ENCODE data around the gene CCDC107.

CCDC107 gene

GRCh38 chr9:35650341-35651158 lies 7.5 kb upstream of the CCDC107 start, which contains the start of gene SIT1:
SIT1 (minus strand) TSS chr9:35650931; CDS start chr9:35650853, 78 bp downstream.
- H3K4me3 ChIP-seq (replicated peaks in 1 of 2; ENCODE audit: low read depth in 2 of 2, low read length in 2 of 2), result no peak within 1 kb of the TSS
- TF ChIP-seq, protein P1, sequence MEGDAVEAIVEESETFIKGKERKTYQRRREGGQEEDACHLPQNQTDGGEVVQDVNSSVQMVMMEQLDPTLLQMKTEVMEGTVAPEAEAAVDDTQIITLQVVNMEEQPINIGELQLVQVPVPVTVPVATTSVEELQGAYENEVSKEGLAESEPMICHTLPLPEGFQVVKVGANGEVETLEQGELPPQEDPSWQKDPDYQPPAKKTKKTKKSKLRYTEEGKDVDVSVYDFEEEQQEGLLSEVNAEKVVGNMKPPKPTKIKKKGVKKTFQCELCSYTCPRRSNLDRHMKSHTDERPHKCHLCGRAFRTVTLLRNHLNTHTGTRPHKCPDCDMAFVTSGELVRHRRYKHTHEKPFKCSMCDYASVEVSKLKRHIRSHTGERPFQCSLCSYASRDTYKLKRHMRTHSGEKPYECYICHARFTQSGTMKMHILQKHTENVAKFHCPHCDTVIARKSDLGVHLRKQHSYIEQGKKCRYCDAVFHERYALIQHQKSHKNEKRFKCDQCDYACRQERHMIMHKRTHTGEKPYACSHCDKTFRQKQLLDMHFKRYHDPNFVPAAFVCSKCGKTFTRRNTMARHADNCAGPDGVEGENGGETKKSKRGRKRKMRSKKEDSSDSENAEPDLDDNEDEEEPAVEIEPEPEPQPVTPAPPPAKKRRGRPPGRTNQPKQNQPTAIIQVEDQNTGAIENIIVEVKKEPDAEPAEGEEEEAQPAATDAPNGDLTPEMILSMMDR (IDR thresholded peaks at IDR 0.05; ENCODE audit: low read depth, low read length), result no peak
- no peak for DNase-seq (ENCODE audit: low read depth in 2 of 2)

GRCh38 chr9:35651956-35652828 lies 5.9 kb upstream of the CCDC107 start:
- TF ChIP-seq, protein P1 (IDR thresholded peaks at IDR 0.05; ENCODE audit: low read depth, low read length), result no peak

GRCh38 chr9:35652829-35653209 lies 5.3 kb upstream of the CCDC107 start:
- DNase-seq (ENCODE audit: low read depth in 2 of 2), result no peak
- H3K4me3 ChIP-seq (replicated peaks in 1 of 2; ENCODE audit: low read depth in 2 of 2, low read length in 2 of 2), result no peak overlapping the region
- TF ChIP-seq, protein P1 (IDR thresholded peaks at IDR 0.05; ENCODE audit: low read depth, low read length), result no peak

More at GRCh38 chr9:35651956-35652828, 5.9 kb upstream of the CCDC107 start:
- H3K4me3 ChIP-seq (replicated peaks in 1 of 2; ENCODE audit: low read depth in 2 of 2, low read length in 2 of 2), result no peak overlapping the region
- DNase-seq (ENCODE audit: low read depth in 2 of 2), result peak; percentile 67 to 87

DNA sequence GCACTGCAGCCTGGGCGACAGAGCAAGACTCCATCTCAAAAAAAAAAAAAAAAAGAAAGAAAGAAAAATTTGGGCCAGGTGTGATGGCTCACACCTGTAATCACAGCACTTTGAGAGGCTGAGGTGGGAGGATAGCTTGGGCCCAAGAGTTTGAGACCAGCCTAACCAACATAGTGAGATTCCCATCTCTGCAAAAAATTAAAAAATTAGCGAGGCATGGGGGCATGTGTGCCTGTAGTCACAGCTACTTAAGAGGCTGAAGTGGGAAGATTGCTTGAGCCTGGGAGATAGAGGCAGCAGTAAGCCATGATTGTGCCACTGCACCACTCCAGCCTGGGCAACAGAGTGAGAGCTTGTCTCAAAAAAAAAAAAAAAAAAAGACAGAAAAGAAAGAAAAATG lies 4.5 kb upstream of the CCDC107 start:
- H3K4me3 ChIP-seq (replicated peaks in 1 of 2; ENCODE audit: low read depth in 2 of 2, low read length in 2 of 2), result no peak overlapping the region
- no peak for DNase-seq (ENCODE audit: low read depth in 2 of 2)
- TF ChIP-seq, protein P1 (IDR thresholded peaks at IDR 0.05; ENCODE audit: low read depth, low read length), result no peak

DNA sequence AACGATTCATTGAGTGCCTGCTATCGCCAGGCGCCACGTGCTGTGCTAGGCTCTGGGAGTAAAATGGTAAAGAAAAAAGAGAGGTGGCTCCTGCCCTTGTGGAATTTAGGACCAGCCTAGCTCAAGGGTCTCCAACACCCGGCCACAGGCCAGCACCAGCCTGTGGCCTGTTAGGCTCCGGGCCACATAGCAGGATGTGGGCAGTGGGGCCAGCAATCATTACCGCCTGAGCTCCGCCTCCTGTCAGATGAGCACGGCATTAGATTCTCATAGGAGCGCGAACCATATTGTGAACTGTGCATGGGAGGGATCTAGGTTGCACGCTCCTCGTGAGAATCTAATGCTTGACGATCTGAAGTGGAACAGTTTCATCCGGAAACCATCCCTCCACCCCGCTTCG lies 1.7 kb upstream of the CCDC107 start:
- no peak for DNase-seq (ENCODE audit: low read depth in 2 of 2)
- H3K4me3 ChIP-seq (replicated peaks in 1 of 2; ENCODE audit: low read depth in 2 of 2, low read length in 2 of 2), result no peak overlapping the region
- TF ChIP-seq, protein P1 (IDR thresholded peaks at IDR 0.05; ENCODE audit: low read depth, low read length), result no peak

DNA sequence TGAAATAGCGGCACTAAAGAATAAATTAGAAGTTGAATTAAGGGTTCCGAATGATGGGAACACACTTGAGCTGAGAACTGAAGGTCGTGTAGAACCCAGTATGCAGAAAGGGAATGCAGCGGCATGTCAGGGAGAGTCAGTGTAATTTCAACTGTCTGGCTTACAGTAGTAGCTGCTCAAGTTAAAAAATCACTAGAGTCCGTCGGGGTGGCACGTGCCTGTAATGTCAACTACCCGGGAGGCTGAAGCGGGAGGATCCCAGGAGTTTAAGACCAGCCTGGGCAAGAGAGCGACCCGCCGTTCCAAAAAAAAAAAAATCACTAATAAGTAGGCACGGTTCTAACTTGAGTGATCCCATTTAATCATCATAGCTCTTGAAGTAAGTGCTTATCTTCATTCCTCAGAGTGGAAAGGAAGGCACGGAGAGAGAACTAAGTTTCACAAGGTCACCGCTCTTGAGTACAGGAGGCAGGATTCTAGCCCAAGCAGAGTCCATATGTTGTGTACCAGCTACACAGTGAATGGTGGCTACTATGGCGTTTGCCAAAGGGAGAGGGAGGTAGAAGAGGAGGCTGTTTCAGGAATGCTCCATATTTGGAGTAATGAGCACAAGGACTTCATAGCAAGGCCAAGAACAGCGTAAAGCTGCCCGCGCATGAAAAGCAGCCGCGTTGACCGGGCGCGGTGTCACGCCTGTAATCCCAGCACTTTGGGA lies 1.1 kb upstream of the CCDC107 start:
- DNase-seq (ENCODE audit: low read depth in 2 of 2), result peak in 1 of 2 donors; percentile 65
- H3K4me3 ChIP-seq (replicated peaks in 1 of 2; ENCODE audit: low read depth in 2 of 2, low read length in 2 of 2), result peak overlapping the region; percentile 30 to 35
- TF ChIP-seq, protein P1 (IDR thresholded peaks at IDR 0.05; ENCODE audit: low read depth, low read length), result no peak

Measured in cardiac fibroblast (primary cell).